Measurements from ENCODE around the gene IYD.

IYD gene

DNA sequence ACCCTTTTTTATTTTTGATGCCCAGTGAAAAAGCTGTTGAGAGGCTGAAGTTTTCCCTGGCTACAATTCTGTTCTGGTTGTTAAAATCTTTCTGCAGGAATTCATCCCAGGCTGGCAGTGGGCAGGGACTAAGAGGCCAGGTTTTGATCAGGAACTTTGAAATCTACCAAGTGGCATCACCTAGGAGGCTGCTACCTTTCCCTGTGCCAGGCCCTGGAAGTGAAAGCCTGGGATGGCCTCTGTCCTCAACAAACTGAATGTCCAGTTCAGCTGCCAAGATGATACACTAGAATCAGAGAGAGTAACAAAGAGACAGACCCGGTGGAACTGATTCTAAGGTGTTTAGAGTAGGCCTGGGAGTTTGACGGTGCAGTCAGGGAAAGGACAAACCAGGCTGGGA lies 596 bp downstream of the IYD start:
- Histone ChIP-seq H3K4me1 (ENCODE audit: control insufficient read depth in 2 of 2, insufficient read depth in 1 of 2, low read depth in 1 of 2, low read length in 2 of 2) (peaks cover 0 to 2% of the 10 kb centered on the region in 2 donors), H2BK120ac (ENCODE audit: low read depth, low read length) (no peak overlapping the region), H3K4ac (ENCODE audit: low read length) (no peak overlapping the region), H3K79me1 (ENCODE audit: low read depth, low read length) (no peaks in the 10 kb centered on the region), H3K4me2 (ENCODE audit: insufficient read depth, low read length, poor library complexity, severe bottlenecking) (no peak overlapping the region), H3K27ac (replicated peaks; ENCODE audit: low read length) (no peak overlapping the region), H2BK15ac (ENCODE audit: low read length) (no peak overlapping the region), H3K14ac (ENCODE audit: low read length) (no peak overlapping the region), H2AK5ac (ENCODE audit: low read depth, low read length) (no peak overlapping the region), H3K9me3 (replicated peaks in 1 of 2; ENCODE audit: control insufficient read depth in 2 of 2, insufficient read depth in 1 of 2, low read depth in 1 of 2, low read length in 2 of 2) (peaks cover 0 to 2% of the 10 kb centered on the region in 2 donors), H4K8ac (ENCODE audit: low read depth, low read length) (no peak overlapping the region), H3K23ac (ENCODE audit: low read depth, low read length, poor library complexity) (no peak overlapping the region), H3K4me3 (ENCODE audit: low read length in 2 of 2) (no peak overlapping the region), H2AFZ (ENCODE audit: low read length) (no peak overlapping the region), H3K9ac (ENCODE audit: low read depth, low read length, poor library complexity) (no peak overlapping the region), H3K27me3 (ENCODE audit: control insufficient read depth in 3 of 3, insufficient read depth in 3 of 3, low read depth in 1 of 3, low read length in 3 of 3) (peaks cover 0 to 21% (median 0%) of the 10 kb centered on the region in 3 experiments), H2BK5ac (ENCODE audit: low read length) (no peak overlapping the region), H4K91ac (ENCODE audit: low read depth, low read length, poor library complexity) (no peak overlapping the region), H2BK12ac (ENCODE audit: low read length) (no peak overlapping the region), H3K36me3 (replicated peaks in 1 of 2; ENCODE audit: control insufficient read depth in 2 of 2, insufficient read depth in 2 of 2, low read length in 2 of 2) (no peaks in the 10 kb centered on the region), H3K18ac (ENCODE audit: low read length) (no peak overlapping the region)
- no CpG with 5 or more reads among the region's 2 CpGs for WGBS, 2 donors (ENCODE audit: extremely low coverage in 2 of 2, insufficient read length in 2 of 2, insufficient replicate concordance in 1 of 2)
- no peak for DNase-seq (ENCODE audit: low spot score)

GRCh38 chr6:150370112-150370511 lies 1.3 kb downstream of the IYD start:
- Histone ChIP-seq H4K8ac (ENCODE audit: low read depth, low read length) (no peak overlapping the region), H2BK15ac (ENCODE audit: low read length) (no peak overlapping the region), H3K14ac (ENCODE audit: low read length) (peak overlapping the region; percentile 92), H3K9me3 (replicated peaks in 1 of 2; ENCODE audit: control insufficient read depth in 2 of 2, insufficient read depth in 1 of 2, low read depth in 1 of 2, low read length in 2 of 2) (peaks cover 0 to 2% of the 10 kb centered on the region in 2 donors), H3K4me2 (ENCODE audit: insufficient read depth, low read length, poor library complexity, severe bottlenecking) (no peak overlapping the region), H3K27me3 (ENCODE audit: control insufficient read depth in 3 of 3, insufficient read depth in 3 of 3, low read depth in 1 of 3, low read length in 3 of 3) (peaks cover 0 to 16% (median 0%) of the 10 kb centered on the region in 3 experiments), H2AK5ac (ENCODE audit: low read depth, low read length) (no peak overlapping the region), H3K79me1 (ENCODE audit: low read depth, low read length) (no peaks in the 10 kb centered on the region), H2AFZ (ENCODE audit: low read length) (no peak overlapping the region), H3K9ac (ENCODE audit: low read depth, low read length, poor library complexity) (peak overlapping the region; percentile 46), H2BK5ac (ENCODE audit: low read length) (no peak overlapping the region), H2BK120ac (ENCODE audit: low read depth, low read length) (no peak overlapping the region), H3K27ac (replicated peaks; ENCODE audit: low read length) (no peak overlapping the region), H3K4me3 (ENCODE audit: low read length in 2 of 2) (peak overlapping the region in 1 of 2 donors; percentile 63), H4K91ac (ENCODE audit: low read depth, low read length, poor library complexity) (peak overlapping the region; percentile 85), H3K4ac (ENCODE audit: low read length) (no peak overlapping the region), H3K23ac (ENCODE audit: low read depth, low read length, poor library complexity) (peak overlapping the region; percentile 86), H3K18ac (ENCODE audit: low read length) (peak overlapping the region; percentile 49), H3K4me1 (ENCODE audit: control insufficient read depth in 2 of 2, insufficient read depth in 1 of 2, low read depth in 1 of 2, low read length in 2 of 2) (peaks cover 0 to 2% of the 10 kb centered on the region in 2 donors), H3K36me3 (replicated peaks in 1 of 2; ENCODE audit: control insufficient read depth in 2 of 2, insufficient read depth in 2 of 2, low read length in 2 of 2) (no peaks in the 10 kb centered on the region), H2BK12ac (ENCODE audit: low read length) (no peak overlapping the region)
- DNase-seq (ENCODE audit: low spot score), result no peak
- no CpG with 5 or more reads among the region's 12 CpGs for WGBS, 2 donors (ENCODE audit: extremely low coverage in 2 of 2, insufficient read length in 2 of 2, insufficient replicate concordance in 1 of 2)

GRCh38 chr6:150371356-150371755 lies 2.5 kb downstream of the IYD start:
- Histone ChIP-seq H2BK12ac (ENCODE audit: low read length) (no peak overlapping the region), H3K14ac (ENCODE audit: low read length) (no peak overlapping the region), H2BK5ac (ENCODE audit: low read length) (no peak overlapping the region), H3K36me3 (replicated peaks in 1 of 2; ENCODE audit: control insufficient read depth in 2 of 2, insufficient read depth in 2 of 2, low read length in 2 of 2) (no peaks in the 10 kb centered on the region), H2AK5ac (ENCODE audit: low read depth, low read length) (no peak overlapping the region), H3K27ac (replicated peaks; ENCODE audit: low read length) (no peak overlapping the region), H3K23ac (ENCODE audit: low read depth, low read length, poor library complexity) (no peak overlapping the region), H3K27me3 (ENCODE audit: control insufficient read depth in 3 of 3, insufficient read depth in 3 of 3, low read depth in 1 of 3, low read length in 3 of 3) (peaks cover 0 to 22% (median 0%) of the 10 kb centered on the region in 3 experiments), H2AFZ (ENCODE audit: low read length) (no peak overlapping the region), H4K91ac (ENCODE audit: low read depth, low read length, poor library complexity) (no peak overlapping the region), H2BK15ac (ENCODE audit: low read length) (no peak overlapping the region), H2BK120ac (ENCODE audit: low read depth, low read length) (no peak overlapping the region), H3K4me1 (ENCODE audit: control insufficient read depth in 2 of 2, insufficient read depth in 1 of 2, low read depth in 1 of 2, low read length in 2 of 2) (peaks cover 0 to 2% of the 10 kb centered on the region in 2 donors), H3K4me3 (ENCODE audit: low read length in 2 of 2) (no peak overlapping the region), H3K79me1 (ENCODE audit: low read depth, low read length) (no peaks in the 10 kb centered on the region), H4K8ac (ENCODE audit: low read depth, low read length) (no peak overlapping the region), H3K9me3 (replicated peaks in 1 of 2; ENCODE audit: control insufficient read depth in 2 of 2, insufficient read depth in 1 of 2, low read depth in 1 of 2, low read length in 2 of 2) (peaks cover 0 to 2% of the 10 kb centered on the region in 2 donors), H3K9ac (ENCODE audit: low read depth, low read length, poor library complexity) (no peak overlapping the region), H3K18ac (ENCODE audit: low read length) (no peak overlapping the region), H3K4me2 (ENCODE audit: insufficient read depth, low read length, poor library complexity, severe bottlenecking) (no peak overlapping the region), H3K4ac (ENCODE audit: low read length) (no peak overlapping the region)
- no peak for DNase-seq (ENCODE audit: low spot score)
- no CpG with 5 or more reads among the region's 2 CpGs for WGBS, 2 donors (ENCODE audit: extremely low coverage in 2 of 2, insufficient read length in 2 of 2, insufficient replicate concordance in 1 of 2)

GRCh38 chr6:150372051-150372450 lies 3.2 kb downstream of the IYD start:
- DNase-seq (ENCODE audit: low spot score), result no peak
- Histone ChIP-seq H3K36me3 (replicated peaks in 1 of 2; ENCODE audit: control insufficient read depth in 2 of 2, insufficient read depth in 2 of 2, low read length in 2 of 2) (no peaks in the 10 kb centered on the region), H2BK15ac (ENCODE audit: low read length) (no peak overlapping the region), H2BK5ac (ENCODE audit: low read length) (no peak overlapping the region), H2AK5ac (ENCODE audit: low read depth, low read length) (no peak overlapping the region), H3K9me3 (replicated peaks in 1 of 2; ENCODE audit: control insufficient read depth in 2 of 2, insufficient read depth in 1 of 2, low read depth in 1 of 2, low read length in 2 of 2) (peaks cover 0 to 2% of the 10 kb centered on the region in 2 donors), H3K4me2 (ENCODE audit: insufficient read depth, low read length, poor library complexity, severe bottlenecking) (no peak overlapping the region), H3K14ac (ENCODE audit: low read length) (no peak overlapping the region), H3K27ac (replicated peaks; ENCODE audit: low read length) (no peak overlapping the region), H2BK120ac (ENCODE audit: low read depth, low read length) (no peak overlapping the region), H4K8ac (ENCODE audit: low read depth, low read length) (no peak overlapping the region), H3K4me1 (ENCODE audit: control insufficient read depth in 2 of 2, insufficient read depth in 1 of 2, low read depth in 1 of 2, low read length in 2 of 2) (peaks cover 2 to 4% of the 10 kb centered on the region in 2 donors), H3K23ac (ENCODE audit: low read depth, low read length, poor library complexity) (no peak overlapping the region), H2BK12ac (ENCODE audit: low read length) (no peak overlapping the region), H3K4me3 (ENCODE audit: low read length in 2 of 2) (no peak overlapping the region), H2AFZ (ENCODE audit: low read length) (no peak overlapping the region), H4K91ac (ENCODE audit: low read depth, low read length, poor library complexity) (no peak overlapping the region), H3K4ac (ENCODE audit: low read length) (no peak overlapping the region), H3K27me3 (ENCODE audit: control insufficient read depth in 3 of 3, insufficient read depth in 3 of 3, low read depth in 1 of 3, low read length in 3 of 3) (peaks cover 0 to 21% (median 0%) of the 10 kb centered on the region in 3 experiments), H3K9ac (ENCODE audit: low read depth, low read length, poor library complexity) (no peak overlapping the region), H3K18ac (ENCODE audit: low read length) (no peak overlapping the region), H3K79me1 (ENCODE audit: low read depth, low read length) (no peaks in the 10 kb centered on the region)
- no CpG with 5 or more reads among the region's 1 CpG for WGBS, 2 donors (ENCODE audit: extremely low coverage in 2 of 2, insufficient read length in 2 of 2, insufficient replicate concordance in 1 of 2)
